LNCAP (cell line): ENCODE results near the gene CUBN.

ENCODE experiments used
- TF ChIP-seq, protein P1 (sequence below): fragments of 450-650 bp; IDR thresholded peaks from 2 replicates; pipeline ENCODE4 v1.5.1; 2017; ENCODE audit warnings: mild to moderate bottlenecking

Gene CUBN

DNA sequence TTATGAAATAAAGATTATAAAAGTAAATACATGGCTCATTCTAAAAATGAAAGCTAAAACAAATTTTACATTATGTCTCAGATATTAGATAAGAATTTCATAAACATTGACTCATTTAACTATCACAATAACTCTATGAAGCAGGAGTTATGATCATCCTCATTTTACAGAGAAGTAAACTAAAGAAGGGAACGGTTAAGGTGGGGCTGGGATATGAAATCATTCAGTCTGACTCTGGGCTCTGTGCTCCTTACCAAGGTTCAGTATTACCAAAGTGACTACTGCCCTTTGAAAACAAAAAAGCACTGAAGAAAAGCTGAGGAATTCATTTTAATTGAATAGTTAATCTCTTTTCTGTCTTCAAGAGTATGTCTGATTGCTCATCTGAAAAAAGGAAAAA is 22.1 kb upstream of the CUBN start:
- TF ChIP-seq, protein P1, sequence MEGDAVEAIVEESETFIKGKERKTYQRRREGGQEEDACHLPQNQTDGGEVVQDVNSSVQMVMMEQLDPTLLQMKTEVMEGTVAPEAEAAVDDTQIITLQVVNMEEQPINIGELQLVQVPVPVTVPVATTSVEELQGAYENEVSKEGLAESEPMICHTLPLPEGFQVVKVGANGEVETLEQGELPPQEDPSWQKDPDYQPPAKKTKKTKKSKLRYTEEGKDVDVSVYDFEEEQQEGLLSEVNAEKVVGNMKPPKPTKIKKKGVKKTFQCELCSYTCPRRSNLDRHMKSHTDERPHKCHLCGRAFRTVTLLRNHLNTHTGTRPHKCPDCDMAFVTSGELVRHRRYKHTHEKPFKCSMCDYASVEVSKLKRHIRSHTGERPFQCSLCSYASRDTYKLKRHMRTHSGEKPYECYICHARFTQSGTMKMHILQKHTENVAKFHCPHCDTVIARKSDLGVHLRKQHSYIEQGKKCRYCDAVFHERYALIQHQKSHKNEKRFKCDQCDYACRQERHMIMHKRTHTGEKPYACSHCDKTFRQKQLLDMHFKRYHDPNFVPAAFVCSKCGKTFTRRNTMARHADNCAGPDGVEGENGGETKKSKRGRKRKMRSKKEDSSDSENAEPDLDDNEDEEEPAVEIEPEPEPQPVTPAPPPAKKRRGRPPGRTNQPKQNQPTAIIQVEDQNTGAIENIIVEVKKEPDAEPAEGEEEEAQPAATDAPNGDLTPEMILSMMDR, result no peak

GRCh38 chr10:17147884-17148489 is 18.4 kb upstream of the CUBN start:
- TF ChIP-seq, protein P1, result no peak

- TF ChIP-seq, protein P1, result no peak
These were observed 17.3 kb upstream of the CUBN start for GRCh38 chr10:17146892-17147291.

- TF ChIP-seq, protein P1, result no peak
These were observed 15.6 kb upstream of the CUBN start for GRCh38 chr10:17145239-17145638.

GRCh38 chr10:17144757-17145156 is 15.1 kb upstream of the CUBN start:
- TF ChIP-seq, protein P1, result no peak

- TF ChIP-seq, protein P1, result no peak
These were observed 14.4 kb upstream of the CUBN start for GRCh38 chr10:17144032-17144431.

GRCh38 chr10:17143055-17143690 is 13.6 kb upstream of the CUBN start:
- TF ChIP-seq, protein P1, result no peak
